Measurements from ENCODE around the gene TNIP2.
"Not testable (repeated sequence)": the region's sequence is repeated elsewhere in the genome, so short reads cannot be mapped to it uniquely, and the experiment has no call there.

Gene TNIP2

GRCh38 chr4:2741626-2742025 is 14.5 kb downstream of the TNIP2 start:
- H3K27me3 ChIP-seq (ENCODE audit: insufficient read depth, poor library complexity, severe bottlenecking) = no peaks in the 10 kb centered on the region
- TF ChIP-seq CTCF (IDR thresholded peaks at IDR 0.05; ENCODE audit: poor library complexity, severe bottlenecking) = no peak
- H3K4me1 ChIP-seq (ENCODE audit: insufficient read depth, poor library complexity, severe bottlenecking) = peaks cover 16% of the 10 kb centered on the region
- no peak for DNase-seq (ENCODE audit: low spot score)
- ATAC-seq (ENCODE audit: low read depth) = no peak
- H3K27ac ChIP-seq (ENCODE audit: poor library complexity, severe bottlenecking) = peak overlapping the region; percentile 21
- no peaks in the 10 kb centered on the region for H3K9me3 ChIP-seq (ENCODE audit: severe bottlenecking)
- no peak overlapping the region for H3K4me3 ChIP-seq (ENCODE audit: severe bottlenecking)
- H3K36me3 ChIP-seq (ENCODE audit: low read depth) = peaks cover 23% of the 10 kb centered on the region

GRCh38 chr4:2738296-2738695 is 17.8 kb downstream of the TNIP2 start:
- H3K27ac ChIP-seq (ENCODE audit: poor library complexity, severe bottlenecking); DNase-seq (ENCODE audit: low spot score); H3K27me3 ChIP-seq (ENCODE audit: insufficient read depth, poor library complexity, severe bottlenecking); H3K4me1 ChIP-seq (ENCODE audit: insufficient read depth, poor library complexity, severe bottlenecking); H3K4me3 ChIP-seq (ENCODE audit: severe bottlenecking); H3K9me3 ChIP-seq (ENCODE audit: severe bottlenecking); H3K36me3 ChIP-seq (ENCODE audit: low read depth); ATAC-seq (ENCODE audit: low read depth): not testable (repeated sequence)

GRCh38 chr4:2735869-2736268 is 20.3 kb downstream of the TNIP2 start:
- H3K27ac ChIP-seq (ENCODE audit: poor library complexity, severe bottlenecking) = no peak overlapping the region

GRCh38 chr4:2734612-2735011 is 21.5 kb downstream of the TNIP2 start:
- H3K4me3 ChIP-seq (ENCODE audit: severe bottlenecking) = no peak overlapping the region
- ATAC-seq (ENCODE audit: low read depth) (no peak), DNase-seq (ENCODE audit: low spot score) (no peak)
- peaks cover 9% of the 10 kb centered on the region; the same call in 1 of the 2 replicates for H3K36me3 ChIP-seq (ENCODE audit: low read depth)
- TF ChIP-seq CTCF (IDR thresholded peaks at IDR 0.05; ENCODE audit: poor library complexity, severe bottlenecking) = no peak
- no peaks in the 10 kb centered on the region for H3K27me3 ChIP-seq (ENCODE audit: insufficient read depth, poor library complexity, severe bottlenecking)
- no peak overlapping the region for H3K27ac ChIP-seq (ENCODE audit: poor library complexity, severe bottlenecking)
- no peaks in the 10 kb centered on the region for H3K4me1 ChIP-seq (ENCODE audit: insufficient read depth, poor library complexity, severe bottlenecking)
- peaks cover 8% of the 10 kb centered on the region for H3K9me3 ChIP-seq (ENCODE audit: severe bottlenecking)

More at GRCh38 chr4:2735869-2736268, 20.3 kb downstream of the TNIP2 start:
- Histone ChIP-seq H3K27me3 (ENCODE audit: insufficient read depth, poor library complexity, severe bottlenecking) (no peaks in the 10 kb centered on the region), H3K36me3 (ENCODE audit: low read depth) (peaks cover 9% of the 10 kb centered on the region; the same call in 1 of the 2 replicates), H3K9me3 (ENCODE audit: severe bottlenecking) (peaks cover 8% of the 10 kb centered on the region), H3K4me3 (ENCODE audit: severe bottlenecking) (no peak overlapping the region), H3K4me1 (ENCODE audit: insufficient read depth, poor library complexity, severe bottlenecking) (no peaks in the 10 kb centered on the region)
- DNase-seq (ENCODE audit: low spot score) (no peak), ATAC-seq (ENCODE audit: low read depth) (no peak)
- no peak for TF ChIP-seq CTCF (IDR thresholded peaks at IDR 0.05; ENCODE audit: poor library complexity, severe bottlenecking)

- Histone ChIP-seq H3K4me1 (ENCODE audit: insufficient read depth, poor library complexity, severe bottlenecking) (no peaks in the 10 kb centered on the region), H3K4me3 (ENCODE audit: severe bottlenecking) (no peak overlapping the region), H3K27me3 (ENCODE audit: insufficient read depth, poor library complexity, severe bottlenecking) (no peaks in the 10 kb centered on the region), H3K9me3 (ENCODE audit: severe bottlenecking) (peaks cover 8% of the 10 kb centered on the region), H3K27ac (ENCODE audit: poor library complexity, severe bottlenecking) (no peak overlapping the region), H3K36me3 (ENCODE audit: low read depth) (peaks cover 9% of the 10 kb centered on the region; the same call in 1 of the 2 replicates)
- no peak for ATAC-seq (ENCODE audit: low read depth)
- peak; percentile 27 for DNase-seq (ENCODE audit: low spot score)
- no peak for TF ChIP-seq CTCF (IDR thresholded peaks at IDR 0.05; ENCODE audit: poor library complexity, severe bottlenecking)
Observed at GRCh38 chr4:2733844-2734574, 22.1 kb downstream of the TNIP2 start.

All from RWPE2 (cell line).